SK-N-SH (cell line): ENCODE measurements around the gene HEY2. TPM values are rescaled to one million over a fixed set of nuclear protein-coding genes. Genes with fewer than 3 reads are reported as not detected.

ENCODE experiments used
- CTCF ChIA-PET: fragments of 300-600, 350-600 bp; formaldehyde crosslinking; extraction: SDS; loops from one replicate; lab custom pipeline; 2021; lab: Yijun Ruan, JAX
- POLR2A ChIA-PET: fragments of 350-600 bp; sonication (Branson Sonifier 250); formaldehyde crosslinking; extraction: SDS; loops from one replicate; lab custom pipeline; 2020; ENCODE audit warnings: antibody characterized with exemption, inconsistent platforms; lab: Yijun Ruan, JAX
- DNase-seq: peaks from one replicate; pipeline ENCODE4 v3.0.0; 2012
- H2AFZ ChIP-seq: fragments of 200-600 bp; sonication (generic); 2 replicates; pipeline ENCODE4 v1.8.1; 2016; ENCODE audit warnings: antibody characterized with exemption, mild to moderate bottlenecking, low read depth
- H3F3A ChIP-seq: fragments of 200-600 bp; sonication (generic); replicated peaks from 2 replicates; pipeline ENCODE3; 2016; ENCODE audit warnings: antibody characterized with exemption, mild to moderate bottlenecking; ENCODE audit not compliant: insufficient read depth
- H3K27ac ChIP-seq, 2 experiments: fragments of 200-500 bp in 1 of 2; fragments of 200-600 bp in 1 of 2; sonication (Bioruptor generic) in 1 of 2; sonication (generic), shearing (Covaris generic) in 1 of 2; 2 replicates each; pipeline versions ENCODE4 v1.5.1 to v1.6.1; 2014 to 2016; ENCODE audit warnings: low read depth in 2 of 2, inconsistent platforms in 1 of 2, low read length in 1 of 2, mild to moderate bottlenecking in 1 of 2, mixed read lengths in 1 of 2
- H3K27me3 ChIP-seq: fragments of 200-600 bp; sonication (generic), shearing (Covaris generic); 2 replicates; pipeline ENCODE4 v1.6.1; 2016; ENCODE audit warnings: mixed run types; ENCODE audit not compliant: insufficient read depth
- H3K36me3 ChIP-seq, 2 experiments: fragments of 200-500 bp in 1 of 2; fragments of 200-600 bp in 1 of 2; sonication (Bioruptor generic) in 1 of 2; sonication (generic) in 1 of 2; replicated peaks in 1 of 2; 2 replicates each; pipeline versions ENCODE3 to v1.5.1; 2014 to 2016; ENCODE audit warnings: low read length in 1 of 2, mild to moderate bottlenecking in 1 of 2; ENCODE audit not compliant: insufficient read depth in 2 of 2, control insufficient read depth in 1 of 2
- H3K4me1 ChIP-seq, 2 experiments: fragments of 200-500 bp in 1 of 2; fragments of 200-600 bp in 1 of 2; sonication (Bioruptor generic) in 1 of 2; sonication (generic), shearing (Covaris generic) in 1 of 2; 2 replicates each; pipeline versions ENCODE4 v1.5.1 to v1.6.1; 2014 to 2016; ENCODE audit warnings: low read depth in 1 of 2, low read length in 1 of 2, mixed run types in 1 of 2; ENCODE audit not compliant: insufficient read depth in 2 of 2, control insufficient read depth in 1 of 2
- H3K4me2 ChIP-seq: fragments of 200-600 bp; sonication (generic), shearing (Covaris generic); 2 replicates; pipeline ENCODE4 v1.6.1; 2017; ENCODE audit warnings: mixed run types
- H3K4me3 ChIP-seq, 2 experiments: fragments of 200-500 bp in 1 of 2; fragments of 200-600 bp in 1 of 2; sonication (Bioruptor generic) in 1 of 2; sonication (generic), shearing (Covaris generic) in 1 of 2; 2 replicates each; pipeline versions ENCODE4 v1.5.1 to v1.8.1; 2014 to 2016; ENCODE audit warnings: low read depth in 2 of 2, inconsistent platforms in 1 of 2, low read length in 1 of 2, mild to moderate bottlenecking in 1 of 2, mixed read lengths in 1 of 2, moderate library complexity in 1 of 2
- H3K79me2 ChIP-seq: fragments of 200-600 bp; sonication (generic); 2 replicates; pipeline ENCODE4 v1.8.1; 2017; ENCODE audit warnings: mild to moderate bottlenecking; ENCODE audit not compliant: insufficient read depth
- H3K9ac ChIP-seq: fragments of 200-600 bp; sonication (generic); 2 replicates; pipeline ENCODE4 v1.6.1; 2017; ENCODE audit warnings: mixed run types
- H3K9me2 ChIP-seq: fragments of 200-600 bp; sonication (generic); 2 replicates; pipeline ENCODE4 v1.6.1; 2017; ENCODE audit warnings: mixed run types
- H3K9me3 ChIP-seq: fragments of 200-600 bp; sonication (generic); 2 replicates; pipeline ENCODE4 v1.6.1; 2017; ENCODE audit warnings: mixed run types, mild to moderate bottlenecking, moderate library complexity
- H4K20me1 ChIP-seq: fragments of 200-600 bp; sonication (generic); 2 replicates; pipeline ENCODE4 v1.6.1; 2017; ENCODE audit warnings: mild to moderate bottlenecking, mixed run types; ENCODE audit not compliant: insufficient read depth
- CTCF ChIP-seq: fragments of 200-600 bp; sonication (generic); IDR thresholded peaks from 2 replicates; pipeline ENCODE4 v1.6.1; 2017; ENCODE audit warnings: antibody characterized with exemption, mild to moderate bottlenecking, moderate library complexity
- ELF1 ChIP-seq: IDR thresholded peaks from 2 replicates; pipeline ENCODE4 v1.4.0; 2012
- EP300 ChIP-seq, 2 experiments: IDR thresholded peaks; 2 replicates each; pipeline versions ENCODE4 v1.4.0 to v1.6.1; 2012; ENCODE audit warnings: borderline replicate concordance in 1 of 2, low read depth in 1 of 2, low read length in 1 of 2
- EZH2phosphoT487 ChIP-seq: fragments of 200-600 bp; sonication (generic); IDR thresholded peaks from 2 replicates; pipeline ENCODE4 v1.6.1; 2017; ENCODE audit warnings: low read depth, mixed run types, mild to moderate bottlenecking, antibody characterized with exemption, moderate library complexity, borderline replicate concordance
- FOSL2 ChIP-seq: IDR thresholded peaks from 2 replicates; pipeline ENCODE4 v1.4.0; 2012; ENCODE audit warnings: low read depth, mild to moderate bottlenecking, moderate library complexity, borderline replicate concordance
- FOXJ3 ChIP-seq: sonication (generic); formaldehyde crosslinking; IDR thresholded peaks from 2 replicates; pipeline ENCODE4 v1.5.1; 2020; ENCODE audit warnings: mild to moderate bottlenecking, missing genetic modification reagents
- FOXM1 ChIP-seq: IDR thresholded peaks from 2 replicates; pipeline ENCODE4 v1.4.0; 2012; ENCODE audit warnings: low read depth, mild to moderate bottlenecking
- GABPA ChIP-seq: IDR thresholded peaks from 2 replicates; pipeline ENCODE4 v1.4.0; 2012; ENCODE audit warnings: low read depth, mild to moderate bottlenecking
- GATA2 ChIP-seq: sonication (generic); formaldehyde crosslinking; IDR thresholded peaks from 2 replicates; pipeline ENCODE4 v1.5.0; 2020; ENCODE audit warnings: mild to moderate bottlenecking, missing genetic modification reagents
- IRF3 ChIP-seq: fragments of 150-350 bp; IDR thresholded peaks from 2 replicates; pipeline ENCODE4 v1.6.1; 2016; ENCODE audit warnings: mild to moderate bottlenecking, low read depth, low read length
- JUND ChIP-seq: IDR thresholded peaks from 2 replicates; pipeline ENCODE4 v1.4.0; 2012
- MEF2A ChIP-seq: IDR thresholded peaks from 2 replicates; pipeline ENCODE4 v1.4.0; 2012; ENCODE audit warnings: low read depth, borderline replicate concordance
- PBX3 ChIP-seq: IDR thresholded peaks from 2 replicates; pipeline ENCODE4; 2012
- POLR2AphosphoS5 ChIP-seq: IDR thresholded peaks from 2 replicates; pipeline ENCODE4 v1.6.1; 2012; ENCODE audit warnings: low read depth, low read length
- RCOR1 ChIP-seq: fragments of 150-350 bp; IDR thresholded peaks from 2 replicates; pipeline ENCODE4 v1.6.1; 2017; ENCODE audit warnings: antibody characterized with exemption, low read length
- REST ChIP-seq: IDR thresholded peaks from 2 replicates; pipeline ENCODE4 v1.6.1; 2012; ENCODE audit warnings: mild to moderate bottlenecking, low read depth, low read length, moderate library complexity
- RFX5 ChIP-seq: IDR thresholded peaks from 2 replicates; pipeline ENCODE4 v1.6.1; 2012; ENCODE audit warnings: mild to moderate bottlenecking, improper control_type of control experiment, low read length
- RXRA ChIP-seq: IDR thresholded peaks from 2 replicates; pipeline ENCODE4 v1.4.0; 2012; ENCODE audit warnings: low read depth, mild to moderate bottlenecking, borderline replicate concordance
- TAF1 ChIP-seq: IDR thresholded peaks from 2 replicates; pipeline ENCODE4 v1.6.1; 2012; ENCODE audit warnings: low read depth, mild to moderate bottlenecking, low read length, moderate library complexity, borderline replicate concordance
- TCF12 ChIP-seq: IDR thresholded peaks from 2 replicates; pipeline ENCODE4 v1.4.0; 2012
- TEAD4 ChIP-seq: IDR thresholded peaks from 2 replicates; pipeline ENCODE4 v1.4.0; 2012; ENCODE audit warnings: mild to moderate bottlenecking, borderline replicate concordance; ENCODE audit not compliant: insufficient read depth
- USF1 ChIP-seq: IDR thresholded peaks from 2 replicates; pipeline ENCODE4 v1.4.0; 2012; ENCODE audit warnings: low read depth, borderline replicate concordance
- USF2 ChIP-seq: fragments of 150-350 bp; IDR thresholded peaks from 2 replicates; pipeline ENCODE4 v1.6.1; 2017; ENCODE audit warnings: antibody characterized with exemption, low read length, low read depth, borderline replicate concordance
- YY1 ChIP-seq: IDR thresholded peaks from 2 replicates; pipeline ENCODE4 v1.4.0; 2012; ENCODE audit warnings: low read depth, mild to moderate bottlenecking
- WGBS: methylation state at CpG from one replicate; pipeline ENCODE4 v1.1.6; 2017; ENCODE audit warnings: low lambda C conversion rate; 5-methylcytosine and 5-hydroxymethylcytosine counted together
- polyA plus RNA-seq, 3 experiments: library from polyadenylated mRNA; depleted of rRNA; stranded (reverse); fragments of >200 nt; gene quantifications; 2 replicates each; pipeline ENCODE4 v1.2.3, GENCODE V29; 2012

The HEY2 gene
- polyA plus RNA-seq, 1 of the 3 experiments (the other 2 are of a cell fraction): not detected

GRCh38 chr6:125779924-125780539 is 30.6 kb downstream of the HEY2 start:
- H3K9me2 ChIP-seq: no peaks in the 10 kb centered on the region
- H3K4me3 ChIP-seq: peak overlapping the region; percentile 77
- peak; percentile 86 for DNase-seq
- H3F3A ChIP-seq: peaks cover 35% of the 10 kb centered on the region
- ChIA-PET CTCF (interaction anchor here (0.6 to 4.1 kb wide), 14 partner anchors 11 to 479 kb away, joined by 3 to 58 read pairs (median 5); partner anchors contain the start of genes HINT3 and NCOA7), POLR2A (interaction anchor here (0.7 to 3.2 kb wide), 11 partner anchors 10 to 1486 kb away, joined by 3 to 61 read pairs (median 3); partner anchors contain the start of genes NCOA7, RNF146 and TRMT11)
- H3K27me3 ChIP-seq: no peaks in the 10 kb centered on the region; the same call in 1 of the 2 replicates
- peaks cover 0 to 6% of the 10 kb centered on the region in 2 experiments; a peak in 2 of 4 replicates for H3K4me1 ChIP-seq
- no peaks in the 10 kb centered on the region for H3K36me3 ChIP-seq
- peak overlapping the region; percentile 78 for H3K4me2 ChIP-seq
- H4K20me1 ChIP-seq: no peaks in the 10 kb centered on the region
- H3K9ac ChIP-seq: peak overlapping the region; percentile 76
- no peaks in the 10 kb centered on the region for H3K9me3 ChIP-seq
- 8% methylated on average over 17 of the region's 17 CpGs for WGBS
- no peaks in the 10 kb centered on the region for H3K79me2 ChIP-seq
- peak overlapping the region; percentile 77 to 97 for H3K27ac ChIP-seq
- peak overlapping the region; percentile 97 for H2AFZ ChIP-seq
- TF ChIP-seq CTCF (peak; percentile 22; the same call in 1 of the 2 replicates), TAF1 (no peak), POLR2AphosphoS5 (no peak; the same call in 1 of the 2 replicates), RFX5 (no peak), IRF3 (peak; percentile 14; the same call in 1 of the 2 replicates), USF1 (no peak), FOSL2 (peak; percentile 73), MEF2A (no peak), ELF1 (no peak), FOXJ3 (CRISPR knock-in tag) (no peak), FOXM1 (no peak), EZH2phosphoT487 (no peak), TEAD4 (peak; percentile 82), YY1 (no peak), GATA2 (CRISPR knock-in tag) (no peak), USF2 (no peak), GABPA (no peak; the same call in 1 of the 2 replicates), TCF12 (no peak), REST (0 out of 2 replicates have a peak, but pooled peaks have one; percentile 45), EP300 (IDR thresholded peaks at IDR 0.05; ENCODE audit: borderline replicate concordance in 1 of 2, low read depth in 1 of 2, low read length in 1 of 2) (no peak), RCOR1 (peak; percentile 73; the same call in 1 of the 2 replicates), PBX3 (no peak), RXRA (no peak), JUND (no peak)
